Peyer's patch (tissue), 4 donors: ENCODE data around the gene BECN2. TPM values are rescaled to one million over a fixed set of nuclear protein-coding genes. Genes with fewer than 3 reads are reported as not detected.

Source experiments
- DNase-seq, 3 donors: peaks; one replicate each; pipeline ENCODE4 v3.0.0-alpha.2; 2017 to 2019
- H3K27ac ChIP-seq, 4 donors: fragments of 200-600 bp; sonication (generic); one replicate each; pipeline ENCODE4 v1.5.1; 2016 to 2019
- H3K27me3 ChIP-seq, 2 donors: fragments of 200-600 bp; sonication (generic); one replicate each; pipeline ENCODE4 v1.5.1; 2019
- H3K36me3 ChIP-seq, 3 donors: fragments of 200-600 bp; sonication (generic); one replicate each; pipeline ENCODE4 v1.5.1; 2016 to 2019
- H3K4me1 ChIP-seq, 4 donors: fragments of 200-600 bp; sonication (generic); one replicate each; pipeline ENCODE4 v1.5.1; 2016 to 2019
- H3K4me3 ChIP-seq, 4 donors: fragments of 200-600 bp; sonication (generic); 1 replicate in 3 of 4; 2 replicates in 1 of 4; pipeline ENCODE4 v1.5.1; 2016 to 2019; ENCODE audit warnings: mild to moderate bottlenecking in 1 of 4
- H3K9me3 ChIP-seq, 4 donors: fragments of 200-600 bp; sonication (generic); one replicate each; pipeline ENCODE4 v1.5.1; 2016 to 2019; ENCODE audit warnings: mild to moderate bottlenecking in 1 of 4
- CTCF ChIP-seq, 6 experiments: fragments of 450-650 bp in 4 of 6; fragments of 200-600 bp in 2 of 6; sonication (generic) in 1 of 6; IDR thresholded peaks; one replicate each; pipeline ENCODE4 v1.5.1; 2017 to 2019; ENCODE audit warnings: antibody characterized with exemption in 6 of 6, mild to moderate bottlenecking in 3 of 6, moderate library complexity in 1 of 6
- POLR2A ChIP-seq, 2 donors: fragments of 450-650 bp; IDR thresholded peaks; one replicate each; pipeline ENCODE4 v1.5.1; 2017; ENCODE audit warnings: antibody characterized with exemption in 2 of 2, mild to moderate bottlenecking in 2 of 2, moderate library complexity in 2 of 2
- total RNA-seq, 4 donors: library from RNA; depleted of rRNA; stranded (reverse); fragments of >200 nt; gene quantifications; one replicate each; pipeline ENCODE4 v1.1.0, GENCODE V29; 2016

Gene BECN2
- total RNA-seq, 4 donors from 2014 or later, result not detected

DNA sequence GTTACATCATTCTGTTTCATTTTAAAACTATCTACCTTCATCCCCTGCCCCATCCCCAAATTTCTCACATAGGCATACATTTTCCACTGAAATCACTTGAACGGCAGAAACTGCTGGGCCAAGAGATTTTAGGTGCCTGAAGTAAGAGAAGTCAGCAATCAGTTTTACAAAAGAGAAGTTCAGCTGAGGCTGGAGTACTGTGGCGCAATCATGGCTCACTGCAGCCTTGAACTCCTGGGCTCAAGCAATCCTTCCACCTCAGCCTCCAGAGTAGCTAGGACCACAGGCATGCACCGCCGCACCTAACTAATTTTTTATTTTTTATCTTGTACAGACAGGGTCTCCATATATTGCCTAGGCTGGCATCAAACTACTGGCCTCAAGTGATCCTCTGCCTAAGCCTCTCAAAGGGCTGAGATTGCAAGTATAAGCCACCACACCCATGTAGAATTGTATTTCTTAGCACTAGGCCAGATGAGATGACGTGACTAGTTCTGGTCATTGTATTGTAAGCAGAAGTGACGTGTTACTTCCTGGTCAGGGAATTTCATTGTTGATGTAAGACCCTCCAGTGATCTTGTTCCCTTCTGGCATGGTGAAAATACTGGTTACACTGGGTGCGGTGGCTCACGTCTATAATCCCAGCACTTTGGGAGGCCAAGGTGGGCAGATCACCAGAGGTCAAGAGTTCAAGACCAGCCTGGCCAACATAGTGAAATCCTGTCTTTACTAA, 7.1 kb downstream of the BECN2 start:
- H3K36me3 ChIP-seq, result no peaks in the 10 kb centered on the region
- no peaks in the 10 kb centered on the region for H3K9me3 ChIP-seq
- H3K4me3 ChIP-seq, result no peak overlapping the region
- TF ChIP-seq CTCF (IDR thresholded peaks at IDR 0.05) (no peak), POLR2A (IDR thresholded peaks at IDR 0.05) (no peak)
- no peak overlapping the region for H3K27ac ChIP-seq
- H3K27me3 ChIP-seq, result no peaks in the 10 kb centered on the region
- no peaks in the 10 kb centered on the region for H3K4me1 ChIP-seq
- DNase-seq, result no peak

DNA sequence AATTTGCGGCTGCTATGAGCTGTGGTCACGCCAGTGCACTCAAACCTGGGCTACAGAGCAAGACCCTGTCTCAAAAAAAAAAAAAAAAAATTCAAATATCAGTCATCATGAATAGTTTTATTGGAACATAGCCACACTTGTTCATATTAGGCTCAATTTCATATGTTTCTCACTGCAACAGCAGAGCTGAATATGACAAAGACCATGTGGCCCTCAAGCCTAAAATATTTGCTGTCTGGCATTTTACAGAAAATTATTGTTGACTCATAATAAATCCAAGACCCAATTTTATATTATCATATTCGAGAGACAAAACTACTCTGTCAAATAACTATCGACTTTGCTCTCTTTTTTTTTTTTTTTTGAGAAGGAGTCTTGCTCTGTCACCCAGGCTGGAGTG, 11.0 kb downstream of the BECN2 start:
- Histone ChIP-seq H3K4me3 (no peak overlapping the region), H3K9me3 (no peaks in the 10 kb centered on the region), H3K36me3 (no peaks in the 10 kb centered on the region), H3K27me3 (no peaks in the 10 kb centered on the region), H3K4me1 (no peaks in the 10 kb centered on the region), H3K27ac (no peak overlapping the region)
- TF ChIP-seq POLR2A (IDR thresholded peaks at IDR 0.05) (no peak), CTCF (IDR thresholded peaks at IDR 0.05) (no peak)
- DNase-seq, result no peak

DNA sequence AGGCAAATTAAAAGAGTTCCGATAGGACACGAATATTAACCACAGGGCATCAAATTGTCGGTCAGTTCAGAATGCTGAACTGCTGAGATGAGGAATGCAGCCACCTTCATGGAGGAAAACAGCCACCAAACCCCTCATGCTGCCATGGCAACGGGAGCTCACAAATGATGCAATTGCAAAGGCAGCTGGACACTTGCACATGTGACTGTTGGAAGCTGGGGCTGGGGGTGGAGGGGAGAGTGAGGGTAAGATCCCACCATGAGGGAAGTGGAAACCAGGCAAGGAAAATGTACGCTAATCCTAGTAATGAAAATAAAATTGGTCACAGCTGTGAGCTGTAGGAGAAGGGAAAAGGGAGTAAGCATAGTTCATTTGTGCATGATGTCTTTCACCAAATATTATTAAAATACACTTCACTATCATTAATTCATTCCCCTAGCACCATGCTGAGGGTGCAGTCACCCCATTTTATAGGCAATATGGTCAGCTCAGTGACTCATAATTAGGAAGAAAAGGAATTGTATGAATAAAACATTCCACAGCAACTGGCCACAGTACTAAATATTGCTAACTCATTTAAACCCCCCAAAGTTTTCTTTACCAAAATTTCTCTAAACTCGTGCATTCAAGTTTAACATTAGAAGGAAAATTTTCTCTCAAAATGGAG, 15.3 kb downstream of the BECN2 start:
- no peak for DNase-seq
- TF ChIP-seq CTCF (IDR thresholded peaks at IDR 0.05) (no peak), POLR2A (IDR thresholded peaks at IDR 0.05) (no peak)

DNA sequence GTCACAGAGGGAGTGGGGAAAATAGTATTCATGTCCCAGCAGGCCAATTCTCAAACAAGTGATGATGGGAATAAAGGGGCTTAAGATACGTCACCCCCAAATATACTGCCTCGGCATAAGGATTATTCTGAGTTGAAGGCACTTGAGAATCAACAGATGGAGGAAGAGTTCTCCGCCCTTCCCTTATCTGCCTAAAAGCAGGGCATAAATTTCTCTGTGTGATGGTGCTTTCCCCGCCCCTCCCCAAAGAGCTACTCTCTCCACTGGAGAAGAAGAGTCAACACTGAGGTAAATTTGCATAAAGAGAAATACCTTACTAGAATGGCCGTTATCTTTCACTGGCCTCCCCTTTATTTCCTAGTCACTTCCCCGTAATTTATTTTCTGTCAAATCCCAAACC, 18.7 kb downstream of the BECN2 start:
- TF ChIP-seq POLR2A (IDR thresholded peaks at IDR 0.05) (no peak), CTCF (IDR thresholded peaks at IDR 0.05) (no peak)
- no peak overlapping the region for H3K4me3 ChIP-seq
- H3K4me1 ChIP-seq, result no peaks in the 10 kb centered on the region
- H3K27me3 ChIP-seq, result no peaks in the 10 kb centered on the region
- no peak for DNase-seq
- H3K36me3 ChIP-seq, result no peaks in the 10 kb centered on the region
- no peak overlapping the region for H3K27ac ChIP-seq
- H3K9me3 ChIP-seq, result no peaks in the 10 kb centered on the region

More for the DNA sequence above, 15.3 kb downstream of the BECN2 start:
- Histone ChIP-seq H3K27me3 (no peaks in the 10 kb centered on the region), H3K27ac (no peak overlapping the region), H3K9me3 (no peaks in the 10 kb centered on the region), H3K4me3 (no peak overlapping the region), H3K4me1 (no peaks in the 10 kb centered on the region), H3K36me3 (no peaks in the 10 kb centered on the region)

DNA sequence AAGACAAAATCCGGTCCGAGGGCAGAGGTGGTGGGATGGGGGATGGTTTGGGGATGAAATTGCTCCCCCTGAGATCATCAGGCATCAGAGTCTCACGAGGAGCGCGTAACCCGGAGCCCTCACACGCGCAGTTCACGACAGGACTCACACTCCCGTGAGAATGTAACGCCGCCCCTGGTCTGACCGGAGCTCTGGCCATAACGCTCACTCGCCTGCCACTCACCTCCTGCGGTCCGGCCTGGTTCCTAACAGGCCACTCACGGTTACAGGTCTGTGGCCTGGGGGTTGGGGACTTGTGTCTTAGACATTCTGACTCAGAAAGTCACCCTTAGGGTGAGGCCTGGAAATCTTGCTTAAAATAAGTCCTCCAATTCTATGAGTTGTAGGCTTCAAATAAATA, 21.5 kb downstream of the BECN2 start:
- no peak overlapping the region for H3K27ac ChIP-seq
- no peak for TF ChIP-seq CTCF (IDR thresholded peaks at IDR 0.05)
- no peak for TF ChIP-seq POLR2A (IDR thresholded peaks at IDR 0.05)
- no peaks in the 10 kb centered on the region for H3K36me3 ChIP-seq
- no peaks in the 10 kb centered on the region for H3K4me1 ChIP-seq
- H3K27me3 ChIP-seq, result no peaks in the 10 kb centered on the region
- no peak overlapping the region for H3K4me3 ChIP-seq
- DNase-seq, result no peak
- no peaks in the 10 kb centered on the region for H3K9me3 ChIP-seq
